Stimulated activated CD4-positive, alpha-beta T cell treated with anti-CD3 and anti-CD28 coated beads, Interleukin-1b, Interleukin-23, amount 100 ng/mL, for 1 hour (primary cell): ENCODE measurements around the gene ELOVL3.
"Not testable (repeated sequence)": the region's sequence is repeated elsewhere in the genome, so short reads cannot be mapped to it uniquely, and the experiment has no call there.

Source experiments
- DNase-seq, 2 donors: peaks; one replicate each; pipeline ENCODE4 v3.0.0-alpha.2; 2020; ENCODE audit warnings: low read depth in 2 of 2

Gene ELOVL3, protein sequence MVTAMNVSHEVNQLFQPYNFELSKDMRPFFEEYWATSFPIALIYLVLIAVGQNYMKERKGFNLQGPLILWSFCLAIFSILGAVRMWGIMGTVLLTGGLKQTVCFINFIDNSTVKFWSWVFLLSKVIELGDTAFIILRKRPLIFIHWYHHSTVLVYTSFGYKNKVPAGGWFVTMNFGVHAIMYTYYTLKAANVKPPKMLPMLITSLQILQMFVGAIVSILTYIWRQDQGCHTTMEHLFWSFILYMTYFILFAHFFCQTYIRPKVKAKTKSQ

DNA sequence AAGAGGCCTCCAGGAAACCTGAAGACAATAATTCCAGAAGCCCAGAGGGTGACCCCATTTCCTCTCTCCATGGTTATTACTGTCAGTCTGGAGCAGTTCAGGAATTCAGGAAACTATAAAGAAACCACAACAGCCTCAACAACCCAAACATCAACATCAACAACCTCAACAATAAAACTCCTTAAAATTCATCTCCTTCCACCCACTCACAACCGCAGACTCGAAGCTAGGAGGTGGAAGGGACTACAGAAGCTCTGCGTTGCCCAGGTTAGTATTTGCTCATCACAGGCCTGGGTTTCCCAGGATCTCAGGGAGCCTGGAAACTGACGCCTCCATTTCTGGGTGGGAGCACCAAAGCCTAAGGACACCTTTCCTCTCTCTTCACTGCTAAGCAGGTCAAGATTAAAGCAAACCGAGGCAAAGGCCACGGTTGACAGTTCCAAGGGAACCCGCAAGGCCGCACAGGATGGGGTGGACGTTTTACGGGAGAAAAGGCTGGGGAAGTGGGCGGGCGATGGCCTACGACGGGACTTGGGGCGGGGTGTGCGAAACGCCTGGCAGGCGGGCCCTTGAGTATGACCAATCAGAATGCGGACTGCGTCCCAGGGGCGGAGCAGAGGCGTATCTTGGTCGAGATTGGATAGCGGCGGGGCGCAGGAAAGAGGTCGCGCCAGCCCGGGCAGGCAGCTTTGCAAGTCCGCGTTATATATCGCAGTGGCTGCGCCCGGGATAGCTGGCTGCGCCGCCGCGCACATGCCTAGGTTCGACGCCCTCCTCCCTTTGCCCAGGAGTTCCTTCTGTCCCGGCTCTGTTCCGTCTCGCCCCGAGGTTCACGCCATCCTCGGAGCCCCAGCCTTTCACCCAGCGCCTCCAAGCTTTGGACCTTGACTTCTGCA, at the start of gene ELOVL3:
Gene ELOVL3 (plus strand): TSS at position 654 of the 896 bp plus-strand sequence. CDS start 250 bp downstream, outside the sequence.
- DNase-seq, result peak; percentile 56 to 60

DNA sequence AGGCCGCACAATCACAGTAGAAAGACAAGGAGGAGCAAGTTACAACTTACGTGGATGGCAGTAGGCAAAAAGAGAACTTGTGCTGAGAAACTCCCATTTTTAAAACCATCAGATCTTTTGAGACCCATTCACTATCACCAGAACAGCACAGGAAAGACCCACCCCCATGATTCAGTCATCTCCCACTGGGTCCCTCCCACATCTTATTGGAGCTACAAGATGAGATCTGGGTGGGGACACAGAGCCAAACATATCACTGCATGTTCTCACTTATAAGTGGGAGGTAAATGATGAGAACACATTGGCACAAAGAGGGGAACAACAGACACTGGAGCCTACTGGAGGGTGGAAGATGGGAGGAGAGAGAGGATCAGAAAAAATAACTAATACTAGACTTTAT, 41.5 kb upstream of the ELOVL3 start:
- DNase-seq, result no peak

DNA sequence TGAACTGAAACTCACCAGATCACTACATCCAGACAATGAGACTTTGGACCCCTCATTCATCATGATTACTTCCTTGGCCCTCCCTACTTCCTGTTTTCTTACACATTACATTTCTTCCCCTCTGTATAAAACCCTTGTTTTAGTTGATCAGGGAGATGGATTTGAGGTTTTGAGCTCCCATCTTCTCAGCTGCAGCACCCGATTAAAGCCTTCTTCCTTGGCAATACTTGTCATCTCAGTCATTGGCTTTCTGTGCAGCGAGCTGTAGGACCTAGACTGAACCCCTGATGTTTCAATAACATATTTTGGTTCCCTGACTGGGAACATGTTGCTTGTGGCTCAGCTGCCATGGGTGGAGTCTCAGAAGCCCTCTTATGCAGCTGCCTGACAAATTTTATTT, 40.8 kb upstream of the ELOVL3 start:
- no peak for DNase-seq

DNA sequence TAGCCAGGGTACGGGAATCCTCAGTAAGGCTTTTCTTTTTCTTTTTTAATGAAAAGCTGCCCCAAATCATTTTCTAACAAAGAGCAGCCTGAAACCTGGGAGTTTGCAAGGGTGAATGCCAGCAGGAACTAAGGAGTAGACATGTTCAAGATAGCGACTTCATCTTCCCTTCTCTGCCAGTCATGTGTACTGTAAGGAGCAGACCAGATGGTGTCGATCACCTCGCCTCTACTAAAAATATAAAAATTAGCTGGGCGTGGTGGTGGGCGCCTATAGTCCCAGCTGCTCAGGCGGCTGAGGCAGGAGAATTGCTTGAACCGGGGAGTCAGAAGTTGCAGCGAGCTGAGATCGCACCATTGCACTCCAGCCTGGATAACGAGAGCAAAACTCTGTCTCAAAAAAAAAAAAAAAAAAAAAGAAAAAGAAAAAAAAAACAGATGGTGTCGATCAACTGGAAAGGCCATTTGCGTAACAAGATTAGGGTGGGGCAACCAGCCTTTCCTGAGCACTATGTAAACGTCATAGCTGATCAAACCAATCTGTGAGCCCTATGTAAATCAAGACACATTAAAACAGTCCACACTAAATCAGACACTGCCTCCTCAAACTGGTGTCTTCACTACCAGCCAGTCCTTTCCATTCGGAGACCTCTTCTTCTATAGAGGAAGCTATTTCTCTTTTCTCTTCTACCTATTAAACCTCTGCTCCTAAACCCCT, 40.1 kb upstream of the ELOVL3 start:
- DNase-seq, result no peak

DNA sequence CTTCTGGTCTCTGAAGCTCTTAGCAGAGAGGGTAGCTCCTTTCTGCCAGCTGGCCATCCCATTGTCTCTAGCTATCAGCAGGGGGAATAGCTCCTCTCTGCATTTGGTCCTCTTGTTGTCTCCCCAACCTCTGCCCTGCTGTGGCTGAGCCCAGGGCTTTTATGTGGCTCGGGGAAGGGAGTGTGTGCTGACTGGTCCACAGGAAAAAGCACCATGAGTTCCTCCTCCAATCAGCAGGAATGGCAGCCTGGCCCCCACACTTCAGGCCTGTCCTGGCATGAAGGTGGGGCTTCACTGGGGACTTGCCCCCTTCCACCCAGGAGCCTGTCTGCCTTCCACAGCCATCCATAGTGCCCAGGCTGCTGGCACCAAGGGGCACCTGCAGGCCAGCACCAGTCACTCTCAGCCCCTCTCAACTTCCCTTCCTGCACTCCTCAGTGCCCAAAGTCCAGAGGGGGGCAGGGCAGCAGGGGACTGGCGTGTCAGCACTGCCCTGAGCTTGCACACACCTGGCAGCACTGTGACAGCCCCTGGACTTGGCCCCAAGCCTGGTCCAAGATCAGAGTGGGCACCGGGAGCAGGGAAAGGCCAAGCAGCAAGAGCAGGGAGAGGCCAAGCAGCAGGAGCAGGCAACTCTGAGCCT, 37.7 kb upstream of the ELOVL3 start:
- DNase-seq, result no peak

DNA sequence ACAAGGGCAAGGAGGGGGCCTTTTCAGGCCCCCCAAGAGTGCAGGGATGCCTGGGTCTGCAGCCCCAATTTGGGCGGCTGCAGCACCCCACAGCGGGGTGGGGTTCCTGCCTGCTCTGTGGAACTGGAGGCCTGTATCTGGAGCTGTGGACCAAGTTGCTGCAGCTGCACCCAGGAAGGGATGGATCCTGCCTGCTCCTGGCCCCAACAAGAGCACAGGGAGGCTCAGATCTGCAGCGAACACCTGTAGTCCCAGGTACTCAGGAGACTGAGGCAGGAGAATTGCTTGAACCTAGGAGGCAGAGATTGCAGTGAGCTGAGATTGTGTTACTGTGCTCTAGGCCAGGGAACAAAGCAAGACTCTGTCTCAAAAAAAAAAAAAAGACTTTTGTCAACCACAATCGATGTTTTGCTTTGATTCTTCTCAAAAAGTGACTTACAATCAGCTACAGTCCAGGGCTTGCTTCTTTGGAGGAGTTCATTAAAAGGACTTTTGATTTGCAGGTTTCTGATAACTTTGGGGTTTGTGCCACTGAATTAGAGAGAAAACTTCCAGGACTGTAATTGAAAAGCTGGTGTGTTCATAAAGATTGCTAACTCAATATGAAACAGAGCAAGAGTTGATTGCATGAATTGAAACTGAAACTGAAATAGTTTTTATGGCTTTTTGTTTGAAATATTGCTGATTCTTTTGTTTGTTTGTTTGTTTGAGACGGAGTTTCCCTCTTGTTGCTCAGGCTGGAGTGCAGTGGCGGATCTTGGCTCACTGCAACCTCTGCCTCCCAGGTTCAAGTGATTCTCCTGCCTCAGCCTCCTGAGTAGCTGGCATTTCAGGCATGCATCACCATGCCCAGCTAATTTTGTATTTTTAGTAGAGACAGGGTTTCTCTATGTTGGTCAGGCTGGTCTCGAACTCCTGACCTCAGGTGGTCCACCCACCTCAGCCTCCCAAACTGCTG, 36.9 kb upstream of the ELOVL3 start:
- not testable (repeated sequence) for DNase-seq

DNA sequence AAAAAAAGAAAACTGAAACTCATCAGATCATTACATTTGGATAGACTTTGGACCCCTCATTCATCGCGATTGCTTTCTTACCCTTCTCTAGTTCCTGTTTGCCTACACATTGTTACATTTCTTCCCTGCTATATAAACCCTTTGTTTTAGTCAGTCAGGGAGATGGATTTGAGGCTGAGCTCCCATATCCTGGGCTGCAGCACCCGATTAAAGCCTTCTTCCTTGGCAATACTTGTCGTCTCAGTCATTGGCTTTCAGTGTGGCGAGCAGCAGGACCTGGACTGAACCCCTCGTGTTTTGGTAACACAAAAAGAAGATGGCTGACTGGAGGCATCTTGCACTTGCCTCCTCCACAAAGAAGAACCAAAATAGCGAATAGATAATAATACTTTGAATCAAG, 34.1 kb upstream of the ELOVL3 start:
- no peak for DNase-seq

DNA sequence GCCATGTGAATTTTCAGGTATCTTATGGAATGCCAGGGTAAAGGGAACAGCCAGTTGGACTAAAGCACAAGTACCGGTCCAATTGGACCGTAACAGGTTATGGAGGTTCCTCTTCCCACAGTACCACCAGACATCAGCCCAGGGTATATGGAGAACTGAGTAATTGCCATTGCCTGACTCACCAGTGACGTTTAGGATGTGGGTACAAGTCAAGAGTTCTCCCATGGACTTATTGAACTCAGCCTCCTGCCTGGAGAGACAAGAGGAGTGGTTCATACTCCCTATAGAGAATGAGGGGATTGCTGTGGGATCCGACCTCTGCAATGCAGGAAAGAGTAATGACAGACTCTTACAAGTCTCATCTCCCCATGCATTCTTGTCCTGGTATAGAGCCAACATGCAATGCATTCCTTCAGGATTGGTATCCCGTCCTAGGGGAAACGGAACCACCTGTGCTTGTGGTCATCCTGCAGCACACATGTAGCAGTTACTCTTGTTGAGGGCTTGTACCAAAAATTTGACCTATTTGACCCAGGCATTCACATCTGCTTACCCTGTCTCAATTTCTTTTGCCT, 30.7 kb upstream of the ELOVL3 start:
- no peak for DNase-seq

DNA sequence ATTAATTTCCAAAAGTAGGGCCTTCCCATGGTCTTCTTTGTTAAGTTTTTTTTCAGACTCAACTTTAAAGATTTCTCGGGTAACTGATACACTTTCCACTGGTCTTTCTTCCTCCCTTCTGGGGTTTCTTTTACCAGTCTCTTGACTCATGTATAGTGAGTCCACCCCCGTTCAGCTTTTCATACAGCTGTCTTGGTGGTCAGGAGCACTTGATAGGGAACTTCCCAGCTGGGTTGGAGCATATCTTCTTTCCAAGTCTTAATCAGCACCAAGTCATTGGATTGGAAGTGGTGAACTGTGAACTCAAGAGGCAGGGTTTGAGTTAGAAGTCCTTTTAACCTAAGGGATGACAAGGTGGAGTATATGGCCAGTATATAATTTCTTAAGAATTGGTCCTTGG, 29.2 kb upstream of the ELOVL3 start:
- DNase-seq, result no peak

DNA sequence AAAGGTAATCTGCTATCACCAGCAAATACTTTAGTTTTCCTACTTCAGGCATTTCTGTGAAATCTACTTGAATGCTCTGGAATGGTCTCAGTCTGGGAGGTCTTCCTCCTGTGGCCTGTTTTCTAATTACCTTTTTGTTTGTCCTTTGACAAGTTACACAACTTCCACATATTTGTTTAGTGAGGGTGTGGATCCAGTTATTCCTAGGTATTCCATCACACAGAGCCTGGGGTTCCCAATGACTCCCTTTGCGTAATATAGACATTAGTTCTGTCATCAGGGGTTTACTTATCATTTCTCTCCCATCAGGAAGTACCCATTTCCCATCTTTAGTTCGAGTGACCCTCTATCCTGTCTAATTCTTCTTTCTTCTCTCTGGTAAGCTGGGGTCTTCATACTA, 28.1 kb upstream of the ELOVL3 start:
- DNase-seq, result no peak

DNA sequence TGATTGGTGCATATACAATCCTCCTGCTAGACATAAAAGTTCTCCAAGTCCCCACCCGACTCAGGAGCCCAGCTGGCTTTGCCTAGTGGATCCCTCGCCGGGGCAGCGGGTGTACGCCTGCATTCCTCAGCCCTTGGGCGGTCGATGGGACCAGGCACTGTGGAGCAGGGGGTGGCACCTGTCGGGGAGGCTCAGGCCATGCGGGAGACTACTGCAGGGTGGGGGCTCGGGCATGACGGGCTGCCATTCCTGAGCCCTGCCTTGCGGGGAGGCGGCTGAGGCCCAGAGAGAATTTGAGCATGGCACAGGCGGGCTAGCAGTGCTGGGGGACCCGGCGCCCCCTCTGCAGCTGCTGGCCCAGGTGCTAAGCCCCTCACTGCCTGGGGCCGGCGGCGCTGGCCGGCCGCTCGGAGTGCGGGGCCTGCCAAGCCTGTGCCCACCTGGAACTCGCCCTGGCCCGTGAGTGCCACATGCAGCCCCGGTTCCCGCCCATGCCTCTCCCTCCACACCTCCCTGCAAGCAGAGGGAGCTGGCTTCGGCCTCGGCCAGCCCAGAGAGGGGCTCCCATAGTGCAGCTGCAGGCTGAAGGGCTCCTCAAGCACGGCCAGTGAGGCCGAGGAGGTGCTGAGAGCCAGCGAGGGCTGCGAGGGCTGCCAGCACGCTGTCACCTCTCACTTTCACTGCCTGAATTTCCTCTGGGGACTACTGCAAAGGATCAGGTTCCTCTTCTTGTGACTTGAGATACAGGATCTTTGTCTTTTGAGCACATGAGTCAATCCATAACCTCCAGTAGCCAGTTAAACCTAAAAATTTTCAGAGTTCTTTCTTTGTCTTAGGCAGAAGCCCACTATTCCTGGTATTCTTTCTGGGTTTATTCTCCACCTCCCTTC, 25.1 kb upstream of the ELOVL3 start:
- no peak for DNase-seq

DNA sequence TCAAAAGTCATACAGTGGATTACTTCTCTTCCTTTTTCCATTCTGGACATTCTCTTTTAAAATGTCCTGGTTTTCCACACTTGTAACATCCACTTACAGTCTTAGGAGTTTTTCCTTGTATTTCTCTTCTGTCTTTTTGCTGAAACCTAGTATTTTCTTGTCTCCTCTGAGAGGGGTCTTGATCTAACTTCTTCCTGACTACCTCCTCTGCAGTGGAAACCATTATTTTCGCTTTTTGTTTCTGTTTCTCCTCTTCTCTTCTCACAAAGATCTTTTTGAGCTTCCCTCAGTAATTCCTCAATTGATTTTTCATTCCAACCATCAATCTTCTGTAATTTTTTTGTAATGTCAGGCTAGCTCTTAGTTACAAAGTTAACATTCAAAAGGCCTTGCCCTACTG, 23.7 kb upstream of the ELOVL3 start:
- DNase-seq, result no peak

DNA sequence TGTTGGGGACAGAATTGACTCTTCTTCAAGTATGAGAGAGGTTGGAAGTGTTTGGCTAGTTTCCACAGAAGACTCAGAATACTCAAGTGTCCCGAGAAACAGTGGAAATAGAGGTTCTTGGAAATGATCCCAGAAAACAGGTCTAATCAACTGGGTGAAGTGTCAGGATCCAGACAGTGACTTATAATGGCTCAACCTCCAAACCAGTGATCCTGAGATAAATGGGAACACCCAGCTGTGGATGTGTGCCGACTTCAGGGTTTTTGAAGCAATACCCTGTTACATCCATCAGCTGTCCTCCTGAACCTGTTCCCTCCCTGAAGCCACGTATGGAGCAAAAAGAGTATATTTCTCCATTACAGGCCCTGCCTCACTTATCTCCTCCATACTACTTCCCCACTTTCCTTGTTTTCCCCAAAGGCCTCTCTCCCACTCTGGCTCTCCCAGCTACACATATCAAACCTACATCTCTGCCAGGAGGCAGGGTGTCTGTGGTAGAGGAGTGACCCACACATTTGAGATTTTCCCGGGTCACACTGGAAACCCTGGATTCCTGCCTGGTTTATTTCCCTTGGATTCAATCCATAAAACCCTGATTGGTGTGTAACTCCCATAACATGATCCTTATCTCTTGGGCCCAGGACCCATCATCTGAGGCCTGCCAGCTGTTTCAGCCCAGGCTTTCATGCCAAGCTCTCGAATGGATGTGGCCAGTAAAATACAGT, 17.6 kb upstream of the ELOVL3 start:
- DNase-seq, result no peak

DNA sequence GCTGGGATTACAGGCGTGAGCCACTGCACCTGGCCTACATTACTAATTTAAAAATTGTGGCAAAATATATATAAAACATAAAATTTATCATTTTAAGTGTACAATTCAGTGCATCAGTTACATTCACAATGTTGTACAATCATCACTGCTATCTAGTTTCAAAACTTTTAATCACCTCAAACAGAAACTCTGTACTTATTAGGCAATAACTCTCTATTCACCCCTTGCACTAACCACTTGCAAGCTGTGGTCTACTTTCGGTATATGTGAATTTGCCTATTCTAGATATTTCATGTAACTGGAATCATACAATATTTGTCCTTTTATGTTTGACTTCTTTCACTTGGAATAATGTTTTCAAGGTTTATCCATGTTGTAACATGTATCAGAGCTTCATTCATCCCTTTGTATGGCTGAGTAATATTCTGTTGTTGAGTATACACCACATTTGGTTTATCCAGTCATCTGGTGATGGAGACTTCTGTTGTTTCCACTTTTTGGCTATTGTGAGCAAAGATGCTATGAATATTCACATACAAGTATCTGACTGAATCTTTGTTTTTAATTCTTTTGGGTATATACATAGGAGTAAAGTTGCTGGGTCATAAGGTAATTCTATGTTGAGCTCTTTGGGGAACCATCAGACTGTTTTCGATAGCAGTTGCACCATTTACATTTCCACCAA, 14.3 kb upstream of the ELOVL3 start:
- DNase-seq, result no peak

DNA sequence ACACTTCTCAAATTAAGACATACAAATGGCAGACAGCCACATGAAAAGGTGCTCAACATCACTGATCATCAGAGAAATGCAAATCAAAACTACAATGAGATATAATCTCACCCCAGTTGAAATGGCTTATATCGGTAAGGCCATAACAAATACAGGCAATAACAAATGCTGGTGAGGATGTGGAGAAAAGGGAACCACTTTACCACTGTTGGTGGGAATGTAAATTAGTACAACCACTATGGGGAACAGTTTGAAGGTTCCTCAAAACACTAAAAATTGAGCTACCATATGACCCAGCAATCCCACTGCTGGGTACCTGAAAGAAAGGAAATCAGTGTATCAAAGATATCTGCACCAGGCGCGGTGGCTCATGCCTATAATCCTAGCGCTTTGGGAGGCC, 12.5 kb upstream of the ELOVL3 start:
- DNase-seq, result not testable (repeated sequence)

DNA sequence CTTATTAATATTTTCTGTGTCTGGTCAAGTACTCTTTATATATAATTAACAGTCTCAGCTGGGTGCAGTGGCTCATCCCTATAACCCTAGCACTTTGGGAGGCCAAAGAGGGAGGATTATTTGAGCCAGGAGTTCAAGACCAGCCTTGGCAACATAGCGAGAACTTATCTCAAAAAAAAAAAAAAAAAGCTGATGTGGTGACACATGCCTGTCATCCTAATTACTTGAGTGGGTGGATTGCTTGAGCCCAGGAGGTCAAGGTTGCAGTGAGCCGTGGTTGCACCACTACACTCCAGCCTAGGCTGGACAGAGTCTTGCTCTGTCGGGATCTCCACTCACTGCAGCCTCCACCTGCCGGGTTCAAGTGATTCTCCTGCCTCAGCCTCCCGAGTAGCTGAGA, 6.7 kb upstream of the ELOVL3 start:
- no peak for DNase-seq

DNA sequence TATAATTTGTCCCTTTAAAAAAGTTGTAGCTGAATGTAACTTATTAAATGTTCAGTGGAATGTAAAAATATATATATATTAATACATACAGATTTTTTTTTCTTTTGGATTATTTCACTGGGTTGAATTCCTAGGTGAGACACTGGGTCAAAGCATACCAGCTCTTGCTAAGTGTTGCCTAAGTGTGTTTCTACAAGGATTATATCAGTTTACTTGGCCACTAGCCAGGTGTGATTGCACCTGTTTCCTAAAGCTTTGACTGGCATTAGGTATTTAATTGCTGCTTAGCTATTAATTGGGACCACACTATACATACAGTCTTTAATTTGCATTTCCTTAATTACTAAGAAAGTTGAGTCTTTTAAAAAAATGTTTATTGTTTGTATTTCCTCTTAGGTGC, 5.5 kb upstream of the ELOVL3 start:
- no peak for DNase-seq

DNA sequence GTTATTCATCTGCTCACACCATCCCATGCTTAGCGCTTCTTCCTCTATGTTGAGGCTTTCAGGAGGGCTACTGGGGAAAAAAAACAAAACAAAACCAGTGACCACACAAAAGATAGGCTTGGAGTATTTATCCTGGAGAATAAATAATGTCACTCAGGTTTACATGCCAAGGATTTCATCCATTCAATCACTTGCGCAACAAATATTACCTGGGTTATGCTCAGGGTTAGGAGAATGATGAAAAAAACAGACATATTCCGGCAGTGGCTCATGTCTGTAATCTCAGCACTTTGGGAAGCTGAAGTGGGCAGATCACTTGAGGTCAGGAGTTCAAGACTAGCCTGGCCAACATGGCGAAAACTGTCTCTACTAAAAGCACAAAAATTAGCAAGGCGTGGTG, 3.3 kb upstream of the ELOVL3 start:
- no peak for DNase-seq
